Measurements from ENCODE around the gene TC2N.
"Not testable (repeated sequence)": the region's sequence is repeated elsewhere in the genome, so short reads cannot be mapped to it uniquely, and the experiment has no call there.

Gene TC2N

DNA sequence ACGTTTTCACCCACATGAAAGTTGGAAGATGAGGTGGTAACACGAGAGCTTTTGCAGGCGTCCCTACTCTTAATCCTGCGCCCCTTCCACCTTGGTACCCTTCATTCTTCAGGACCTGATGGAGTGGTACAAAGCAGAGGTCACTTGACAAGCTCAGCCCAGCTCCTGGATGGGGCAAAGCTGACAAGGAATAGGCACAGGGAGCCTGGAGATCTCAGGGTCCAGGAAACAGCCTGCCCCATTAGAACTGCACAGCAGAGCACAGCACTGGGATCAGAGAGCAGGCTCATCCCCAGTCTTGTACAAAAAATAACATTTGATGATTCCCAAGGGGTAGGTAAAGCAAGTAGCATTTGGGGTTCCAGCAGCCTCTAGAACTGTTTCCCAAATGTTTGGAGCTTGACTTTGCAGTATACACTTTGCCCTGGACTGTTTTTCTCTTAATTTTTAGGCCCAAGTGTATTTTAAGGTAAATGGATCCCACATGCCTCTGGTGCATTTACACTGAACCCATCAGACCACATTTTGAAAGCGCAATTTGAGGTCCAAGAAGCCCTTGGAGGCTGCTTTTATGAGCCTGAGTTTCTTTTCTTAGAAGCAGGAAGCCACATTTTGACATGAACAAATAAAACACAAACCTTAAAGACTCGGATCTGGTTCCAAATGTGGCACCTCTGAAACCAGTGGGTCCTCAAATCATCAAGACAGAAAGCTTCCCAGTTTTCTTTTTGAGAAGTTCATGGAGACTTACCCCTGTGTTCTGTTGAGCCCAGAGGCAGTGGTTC lies 633 bp downstream of the TC2N start:
- no peak for DNase-seq

DNA sequence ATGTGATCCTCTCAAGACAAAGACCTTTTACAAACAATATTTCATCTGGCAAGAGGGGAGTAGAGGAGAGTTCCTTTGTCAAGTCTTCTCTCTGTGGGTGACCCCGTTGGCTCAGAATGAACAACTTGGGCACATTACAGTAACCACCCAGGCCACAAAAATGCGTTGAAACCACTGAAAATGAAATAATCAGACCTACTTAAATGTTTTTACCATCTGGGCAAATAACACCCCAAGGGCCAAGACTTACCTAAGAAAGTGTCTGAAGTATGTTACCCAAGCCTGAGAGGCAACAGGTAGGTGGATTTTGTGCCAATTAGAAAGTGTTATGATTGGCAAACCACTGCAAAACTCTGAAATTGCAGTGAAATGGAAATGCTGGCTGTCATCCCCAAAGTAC lies 1.3 kb downstream of the TC2N start:
- peak; percentile 33 for DNase-seq

DNA sequence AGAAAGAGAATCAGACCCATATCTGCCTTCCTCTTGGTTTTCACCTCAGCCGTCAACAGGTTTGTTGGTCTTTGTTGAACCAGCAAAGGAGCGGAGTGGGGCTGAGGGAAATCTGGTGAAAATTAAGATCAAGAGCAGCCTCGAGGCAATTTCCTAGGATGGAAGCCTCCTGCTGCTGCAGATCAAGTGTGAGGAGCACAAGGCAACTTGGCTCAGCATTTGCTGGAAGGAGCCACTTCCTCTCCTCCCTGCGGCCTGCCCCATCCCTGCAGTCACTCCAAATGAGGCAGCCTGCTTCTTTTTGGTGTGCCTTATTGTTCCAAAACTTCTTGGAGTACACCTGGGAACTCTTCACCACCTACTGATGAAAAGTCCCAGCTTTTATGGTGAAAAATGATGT lies 4.9 kb downstream of the TC2N start:
- no peak for DNase-seq

DNA sequence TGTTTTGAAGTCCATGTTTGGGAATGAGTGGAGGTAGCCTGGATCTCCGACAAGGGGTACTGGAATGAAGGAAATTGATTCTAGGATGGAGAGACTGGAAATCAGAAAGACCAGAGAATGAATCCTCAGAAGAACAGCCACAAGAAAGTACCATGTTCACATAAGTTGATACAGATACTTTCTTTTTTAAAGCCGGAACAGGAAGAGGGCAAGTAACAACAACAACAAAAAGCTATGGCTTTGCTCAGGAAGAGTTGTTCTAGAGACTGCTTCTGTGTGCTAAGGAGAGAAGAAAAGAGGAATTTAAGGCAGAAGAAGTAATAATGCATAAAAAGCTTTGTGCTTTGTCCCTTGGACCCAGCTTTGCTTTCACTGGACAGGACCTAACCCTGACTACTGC lies 6.2 kb downstream of the TC2N start:
- DNase-seq: no peak

DNA sequence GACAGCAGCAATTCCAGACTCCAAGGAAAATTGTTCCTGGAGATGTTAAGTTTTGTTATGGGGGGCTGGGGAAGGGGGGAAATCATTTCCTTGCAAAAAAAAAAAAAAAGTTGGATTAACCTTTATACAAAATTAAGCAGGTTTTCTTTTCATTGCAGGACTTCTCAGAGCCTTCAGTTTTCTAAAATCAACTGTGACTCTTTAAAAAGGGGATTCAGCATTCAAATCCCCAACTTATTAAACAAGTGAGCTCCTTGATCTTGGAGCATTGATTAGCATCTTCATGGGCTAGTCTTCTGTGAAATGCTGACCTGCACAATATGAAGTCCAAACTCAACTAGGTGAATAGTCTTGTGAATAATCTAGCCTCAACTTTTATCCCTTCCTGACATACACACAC lies 7.1 kb downstream of the TC2N start:
- DNase-seq: no peak

DNA sequence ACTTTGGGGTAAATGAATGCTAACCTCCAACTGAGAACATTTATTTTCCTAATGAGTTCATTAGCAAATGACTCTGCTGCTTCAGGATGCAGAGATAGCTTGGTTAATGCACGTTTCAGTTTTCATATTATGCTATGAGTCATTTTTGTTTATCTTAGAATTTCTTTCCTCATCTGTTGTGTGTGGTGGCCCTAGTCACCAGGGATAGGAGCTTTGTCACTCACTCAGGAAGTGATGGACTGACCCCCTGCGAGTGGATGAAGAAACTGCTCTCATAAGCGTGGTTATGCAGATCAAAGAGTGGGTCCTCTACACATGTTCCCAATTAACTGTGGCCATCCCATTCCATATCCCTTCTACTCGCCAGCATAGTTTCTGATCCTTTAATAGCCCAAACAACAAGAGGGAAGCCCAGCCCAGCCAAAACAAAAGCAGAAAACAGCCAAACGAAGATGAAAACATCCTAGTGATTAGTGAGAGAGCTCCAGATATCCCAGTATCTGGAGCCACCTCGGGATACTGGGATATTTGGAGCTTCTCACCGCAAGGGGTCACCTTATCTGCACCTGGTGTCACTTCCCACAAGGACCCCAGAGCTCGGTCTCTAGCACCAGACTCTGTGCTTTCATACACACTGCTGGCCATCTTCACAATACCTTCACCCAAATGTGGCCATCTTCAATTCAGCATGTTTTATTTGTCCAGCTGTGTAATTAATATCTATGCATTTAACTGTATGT lies 8.6 kb downstream of the TC2N start:
- DNase-seq: peak; percentile 25

DNA sequence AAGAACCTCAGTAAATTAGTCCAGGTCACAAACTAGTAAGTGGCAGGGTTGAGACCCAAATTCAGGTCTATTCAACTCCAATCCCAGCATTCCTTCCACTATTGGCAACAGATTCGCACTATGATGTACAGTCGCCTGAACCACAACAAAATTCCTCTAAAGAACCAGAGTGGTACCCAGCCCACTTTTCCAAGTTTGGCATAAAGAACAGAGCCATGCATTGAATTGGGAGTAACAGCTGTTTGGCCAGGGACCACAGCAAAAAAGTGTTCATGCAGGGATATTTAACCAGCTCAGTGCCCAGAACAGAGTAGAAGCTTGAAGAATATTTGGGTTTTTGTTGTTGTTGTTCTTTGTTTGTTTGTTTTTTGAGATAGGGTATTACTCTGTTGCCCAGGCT lies 9.7 kb downstream of the TC2N start:
- no peak for DNase-seq

DNA sequence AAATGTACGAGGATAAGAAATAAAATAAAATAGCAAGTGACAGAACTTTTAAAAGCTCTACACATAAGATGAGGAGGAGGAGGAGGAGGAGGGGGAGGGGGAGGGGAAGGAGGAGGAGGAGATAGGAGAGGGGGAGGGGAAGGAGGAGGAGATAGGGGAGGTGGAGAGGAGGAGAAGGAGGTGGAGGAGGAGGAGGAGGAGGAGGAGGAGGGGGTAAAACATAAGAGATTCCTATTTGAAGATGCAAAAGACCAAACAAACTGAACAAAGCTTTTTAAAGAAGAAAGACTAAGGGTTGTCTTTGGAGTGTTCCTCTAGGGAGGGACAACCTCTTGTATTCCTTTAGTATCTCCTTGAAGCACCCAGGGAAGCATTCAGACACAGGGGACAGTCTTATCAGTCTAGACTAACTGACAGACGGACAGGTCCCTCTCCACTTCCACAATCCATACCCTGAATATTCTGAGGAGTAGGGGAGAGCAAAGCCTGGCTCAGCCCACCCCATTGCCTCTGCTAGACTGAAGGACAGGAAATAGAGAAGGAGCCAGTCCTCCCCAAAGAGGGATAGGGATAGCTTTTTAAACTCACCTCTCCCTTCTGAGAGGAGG lies 12.9 kb downstream of the TC2N start:
- DNase-seq: no peak

DNA sequence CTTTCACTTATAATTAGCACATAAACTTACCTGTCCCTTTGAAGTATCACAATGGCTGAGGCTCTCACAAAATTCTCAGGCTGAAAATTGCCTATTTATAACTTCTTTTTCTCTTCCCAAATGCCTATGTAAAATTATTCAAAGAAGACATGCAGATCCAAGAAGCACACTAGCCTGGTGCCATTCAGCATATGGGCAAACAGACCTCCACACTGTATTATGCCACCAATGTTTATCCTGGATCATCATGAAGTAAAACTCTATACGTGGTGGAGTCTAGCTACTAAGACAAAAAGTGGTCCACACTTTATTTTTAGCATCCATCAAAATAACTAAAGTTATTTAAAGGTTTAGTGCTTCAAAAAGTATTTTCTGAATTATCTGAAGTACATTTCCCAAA lies 15.8 kb downstream of the TC2N start:
- DNase-seq: no peak

DNA sequence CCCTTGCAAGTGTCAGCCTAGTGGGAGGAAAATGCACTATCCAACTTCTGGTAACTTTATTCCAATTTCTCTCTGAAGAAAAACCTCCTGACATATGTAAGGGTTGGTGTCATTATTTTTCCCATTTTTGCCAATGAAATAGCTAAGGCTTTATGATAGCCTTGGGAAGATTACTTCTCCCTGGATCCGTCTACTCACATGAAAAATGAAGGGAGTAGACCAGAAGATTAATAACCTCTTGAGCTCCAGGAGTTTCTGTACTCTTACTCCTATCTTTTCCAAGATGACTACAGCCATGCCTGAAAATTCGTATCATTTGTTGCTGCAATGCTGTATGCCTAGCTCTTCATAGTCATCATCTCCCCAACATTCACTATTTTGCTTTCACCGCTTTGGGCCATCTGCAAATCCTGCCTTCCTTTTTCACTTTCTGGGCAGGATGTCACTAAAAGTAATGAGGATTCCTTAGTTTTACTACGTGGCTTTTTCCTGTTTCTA lies 18.8 kb downstream of the TC2N start:
- DNase-seq: no peak

DNA sequence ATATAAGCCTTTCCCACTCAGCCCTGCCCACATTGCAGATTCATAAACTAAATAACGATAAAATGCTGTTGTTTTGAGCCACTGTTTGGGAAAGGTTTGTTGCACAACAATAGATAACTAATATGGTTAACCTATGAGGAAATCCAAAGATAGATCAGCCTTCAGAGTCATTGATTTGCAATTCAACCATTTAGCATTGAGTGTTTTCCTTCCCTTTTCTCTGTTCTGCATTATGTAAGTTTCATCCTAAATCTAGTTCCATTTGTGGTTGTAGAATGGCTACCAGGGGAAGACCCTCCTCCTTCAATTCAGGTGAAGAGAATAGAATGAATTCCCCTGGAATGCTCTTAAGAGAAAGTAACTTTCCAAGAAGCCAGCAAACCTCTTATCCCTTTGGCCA lies 19.6 kb downstream of the TC2N start:
- DNase-seq: no peak

DNA sequence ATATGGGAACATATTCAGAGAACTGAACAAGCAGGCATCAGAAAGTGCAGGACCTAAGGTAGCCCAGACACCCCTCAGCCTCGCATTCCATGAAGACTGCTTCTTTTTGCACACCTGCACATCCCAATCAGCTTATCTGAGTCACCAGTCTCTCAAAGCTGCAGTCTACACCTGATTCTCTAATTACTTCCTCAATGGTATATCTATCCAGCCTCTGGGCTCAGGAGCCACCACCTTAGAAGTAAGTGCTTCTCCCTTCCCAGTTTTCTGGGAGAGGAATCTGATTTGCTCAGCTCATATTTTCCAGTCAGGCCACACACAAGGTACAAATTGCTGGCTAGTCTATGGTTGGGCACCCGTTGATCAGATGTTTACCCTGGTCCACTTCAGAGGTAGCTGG lies 21.7 kb downstream of the TC2N start:
- no peak for DNase-seq

DNA sequence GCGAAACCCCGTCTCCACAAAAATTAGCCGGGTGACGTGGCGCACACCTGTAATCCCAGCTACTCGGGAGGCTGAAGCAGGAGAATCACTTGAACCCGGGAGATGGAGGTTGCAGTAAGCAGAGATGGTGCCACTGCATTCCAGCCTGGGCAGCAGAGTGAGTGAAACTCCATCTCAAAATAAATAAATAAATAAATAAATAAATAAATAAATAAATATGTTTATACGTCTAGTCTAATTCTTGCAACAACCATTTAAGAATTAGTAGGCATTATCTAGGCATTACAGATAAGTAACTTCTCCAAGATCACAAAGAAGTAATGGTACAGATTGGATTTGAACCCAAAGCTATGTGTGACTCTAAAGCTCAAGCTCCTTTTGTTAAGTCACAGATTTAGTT lies 22.3 kb downstream of the TC2N start:
- DNase-seq: not testable (repeated sequence)

DNA sequence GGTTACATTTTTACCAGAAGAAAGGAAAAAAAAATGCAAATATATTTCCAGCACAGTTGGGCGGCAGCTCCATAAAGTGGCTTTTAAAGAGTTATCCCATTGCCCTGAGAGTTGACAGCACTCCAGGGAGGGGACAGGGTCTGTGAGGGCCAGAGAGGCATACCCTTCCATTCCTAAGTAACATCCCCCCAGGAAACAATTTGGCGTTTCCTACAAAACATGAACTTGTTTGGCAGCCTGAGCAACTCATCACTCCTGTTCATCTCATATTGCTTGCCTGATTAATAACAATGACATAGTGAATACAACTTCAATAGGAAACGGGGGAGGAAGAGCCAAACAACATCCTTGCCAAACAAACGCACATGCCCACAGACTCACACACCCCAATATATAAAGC lies 23.3 kb downstream of the TC2N start:
- DNase-seq: no peak

DNA sequence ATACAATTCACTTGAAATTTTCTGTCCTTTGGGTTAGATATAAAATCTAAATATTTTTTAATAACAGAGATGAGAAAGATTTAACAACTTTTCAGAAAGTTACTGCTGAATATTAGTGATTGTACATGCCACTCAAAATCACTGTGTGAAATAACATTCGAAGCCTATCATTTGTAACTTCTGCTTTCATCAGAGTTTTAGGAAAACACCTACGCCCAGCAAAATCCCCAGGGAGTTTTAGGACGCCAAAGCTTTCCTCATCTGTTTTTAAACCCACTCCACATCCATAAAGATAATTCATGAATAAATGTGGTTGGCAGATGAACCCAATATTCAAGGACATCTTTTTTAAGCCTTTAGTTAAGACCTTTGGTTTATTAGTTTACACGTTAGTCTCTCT lies 23.9 kb downstream of the TC2N start:
- no peak for DNase-seq

DNA sequence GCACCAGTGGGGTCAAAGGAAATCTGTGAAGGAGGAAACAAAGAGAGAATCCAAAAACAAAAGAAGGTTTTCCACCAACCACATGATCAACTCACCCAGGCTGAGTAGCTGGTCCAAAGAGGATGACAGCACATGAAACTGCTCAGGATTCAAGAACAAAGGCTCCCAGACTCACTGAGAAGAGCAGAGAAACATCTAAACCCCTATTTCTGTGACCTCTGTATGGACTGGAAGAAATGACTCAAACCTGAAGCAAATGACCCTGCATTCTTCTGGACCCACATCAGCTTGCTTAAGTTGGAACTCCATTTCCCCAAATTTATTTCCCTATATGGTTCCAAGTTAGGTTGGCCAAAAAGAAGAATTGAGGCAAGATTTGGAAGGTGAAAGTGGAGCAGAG lies 26.3 kb downstream of the TC2N start:
- DNase-seq: no peak

DNA sequence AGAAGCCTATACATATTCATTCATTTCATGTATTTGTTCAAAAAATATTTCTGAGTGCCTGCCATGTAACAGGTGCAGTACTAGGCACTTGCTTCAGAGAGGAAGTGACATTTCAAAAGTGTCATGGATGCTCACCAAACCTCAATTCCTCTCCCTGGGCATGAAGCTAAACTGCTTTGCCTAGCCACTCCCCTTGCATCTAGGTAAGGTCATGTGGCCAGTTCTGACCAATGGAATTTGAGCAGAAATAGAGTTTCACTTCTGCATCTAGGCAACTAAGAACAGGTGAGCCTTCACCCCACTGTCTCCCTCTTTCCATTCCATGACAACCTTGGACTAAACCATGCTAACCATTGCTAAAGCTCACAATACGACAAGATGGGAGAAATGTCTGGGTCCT lies 27.6 kb downstream of the TC2N start:
- no peak for DNase-seq

DNA sequence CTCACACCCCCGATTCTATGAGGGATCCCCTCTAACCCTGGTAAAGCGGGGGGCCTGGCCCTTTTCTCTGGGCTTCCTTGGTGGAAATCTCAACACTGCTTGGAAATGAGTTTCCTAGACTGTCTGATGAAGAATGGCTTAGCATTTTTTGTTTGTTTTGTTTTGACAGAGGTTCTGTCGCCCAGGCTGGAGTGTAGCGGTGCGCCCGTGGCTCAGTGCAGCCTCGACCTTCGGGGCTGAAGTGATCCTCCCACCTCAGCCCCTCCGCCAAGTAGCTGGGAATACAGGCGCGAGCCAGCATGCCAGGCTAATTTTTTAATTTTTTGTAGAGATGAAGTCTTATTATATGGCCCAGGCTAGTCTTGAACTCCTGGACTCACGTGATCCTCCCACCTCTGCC lies 30.3 kb downstream of the TC2N start:
- no peak for DNase-seq

DNA sequence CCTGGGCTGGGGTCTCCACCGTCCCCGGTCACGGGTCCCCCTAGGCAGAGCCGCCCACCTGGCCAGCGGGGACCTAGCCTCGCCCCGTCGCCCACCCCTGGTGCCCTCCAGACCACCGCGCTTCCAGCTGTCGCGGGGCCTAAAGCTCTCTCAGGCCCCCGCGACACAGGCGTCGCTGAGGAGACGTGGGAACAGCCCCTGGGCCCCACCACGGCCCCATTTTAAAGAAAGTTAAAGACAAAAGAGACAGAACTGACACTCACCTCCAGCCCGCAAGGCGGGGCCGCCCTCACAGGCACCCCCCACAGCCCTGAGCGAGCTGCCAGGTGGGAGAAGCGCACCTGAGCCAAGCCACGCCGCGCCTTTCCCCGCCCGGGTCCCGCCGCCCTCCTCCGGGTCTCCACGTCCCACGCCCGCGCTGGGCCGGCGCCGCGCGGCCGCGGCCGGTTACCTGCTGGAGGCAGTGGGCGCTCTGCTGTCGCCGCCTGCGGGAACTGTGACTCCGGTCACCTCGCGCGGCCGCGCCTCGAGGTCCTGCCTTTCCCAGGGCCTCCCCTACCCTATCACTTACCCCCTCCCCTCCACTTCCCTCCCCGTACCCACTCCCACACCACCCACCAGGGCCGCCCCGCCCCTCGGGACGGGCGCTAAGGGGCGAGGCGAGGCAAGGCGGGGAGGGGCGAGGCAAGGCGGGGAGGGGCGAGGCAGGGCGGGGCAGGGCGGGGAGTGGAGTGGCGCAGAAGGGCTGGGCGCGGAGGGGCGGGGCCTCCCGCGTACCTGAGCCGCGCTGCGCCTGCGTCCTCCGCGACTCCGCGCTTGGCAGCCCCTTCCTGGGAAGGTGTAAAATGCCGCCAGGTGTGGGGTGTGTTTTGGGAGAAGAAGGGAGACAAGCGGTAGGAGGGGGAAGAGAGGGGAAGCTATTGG lies 31.2 kb downstream of the TC2N start:
- DNase-seq: peak; percentile 86

DNA sequence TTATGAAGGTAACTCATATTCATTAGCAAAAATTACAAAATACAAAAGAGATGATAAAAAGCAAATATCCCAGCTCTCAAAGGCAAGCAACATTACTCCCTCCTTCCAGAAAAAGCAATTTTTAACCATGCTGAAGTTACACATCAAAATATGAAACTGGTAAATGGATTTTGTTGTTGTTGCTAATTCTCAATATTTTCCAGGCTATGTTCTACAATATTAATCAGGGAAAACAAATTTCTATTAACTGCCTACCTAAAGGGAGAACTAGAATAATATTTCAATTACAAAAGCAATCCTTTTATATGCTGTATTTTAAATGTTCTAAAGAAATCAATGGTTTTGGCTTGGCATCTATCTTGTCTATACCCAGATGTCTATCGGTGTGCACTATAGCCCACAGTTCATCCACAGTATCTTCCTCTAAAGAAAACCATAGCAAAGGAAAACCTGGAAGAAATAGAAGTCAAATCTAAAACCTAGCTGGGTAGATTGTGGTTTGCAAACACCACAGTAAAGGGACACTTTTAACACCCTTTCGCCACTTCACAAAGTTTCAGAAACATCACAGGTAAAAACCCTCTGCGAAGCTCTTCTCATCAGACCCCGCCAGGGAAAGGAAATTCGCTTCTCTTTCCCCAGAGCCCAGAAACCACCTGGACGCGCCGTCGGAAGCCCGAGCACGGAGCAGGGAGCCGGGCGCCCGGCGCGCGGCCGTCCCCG lies 32.0 kb downstream of the TC2N start:
- DNase-seq: no peak

DNA sequence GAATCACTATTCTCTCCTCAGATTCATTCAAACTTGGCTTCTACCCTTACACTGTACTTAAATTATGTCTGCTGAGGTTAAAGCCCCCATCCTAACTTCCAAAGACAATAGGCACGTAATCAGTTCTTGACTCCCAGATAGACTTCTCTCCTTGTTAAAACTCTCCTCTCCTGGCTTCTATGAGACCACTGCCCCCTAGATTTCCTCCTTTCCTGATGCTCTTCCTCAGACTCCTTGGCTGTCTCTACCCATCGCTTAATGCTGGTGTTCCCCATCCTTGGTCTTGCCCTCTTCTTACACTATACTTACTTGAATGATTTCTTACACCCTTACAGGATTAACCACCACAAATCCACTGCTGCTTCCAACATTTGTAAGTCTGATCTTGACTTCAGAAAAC lies 32.8 kb downstream of the TC2N start:
- no peak for DNase-seq

DNA sequence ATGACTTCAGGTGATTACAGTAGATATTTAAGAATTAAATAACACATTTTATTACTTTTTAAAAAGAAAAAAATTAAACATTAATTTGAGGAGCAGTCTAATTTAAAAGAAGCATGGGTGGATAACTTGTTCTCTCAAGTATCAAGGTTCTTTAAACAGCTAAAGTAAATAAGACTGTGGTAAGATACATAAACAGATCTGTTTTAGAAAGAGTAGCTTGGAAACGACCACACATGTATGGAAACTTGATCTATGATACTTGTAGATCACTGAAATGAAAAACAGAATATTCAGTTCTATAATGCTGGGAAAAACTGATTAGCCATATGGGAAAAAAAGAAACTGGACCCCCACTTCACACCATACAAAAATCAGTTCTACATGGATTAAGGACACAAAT lies 36.0 kb downstream of the TC2N start:
- DNase-seq: no peak
